GM12865 (cell line): ENCODE results near the gene DIAPH2.

Experiments used
- DNase-seq: peaks from one replicate; pipeline ENCODE4 v3.0.0; 2010; ENCODE audit warnings: low read depth
- H3K4me3 ChIP-seq: 2 replicates; pipeline ENCODE4 v1.5.1; 2011; ENCODE audit warnings: mild to moderate bottlenecking, low read depth, low read length, control low read depth
- TF ChIP-seq, protein P1 (sequence below): IDR thresholded peaks from 2 replicates; pipeline ENCODE4 v1.5.1; 2011; ENCODE audit warnings: low read length, control low read depth, low read depth, inconsistent platforms; ENCODE audit not compliant: insufficient read depth; ENCODE audit errors: missing control alignments

Gene DIAPH2

DNA sequence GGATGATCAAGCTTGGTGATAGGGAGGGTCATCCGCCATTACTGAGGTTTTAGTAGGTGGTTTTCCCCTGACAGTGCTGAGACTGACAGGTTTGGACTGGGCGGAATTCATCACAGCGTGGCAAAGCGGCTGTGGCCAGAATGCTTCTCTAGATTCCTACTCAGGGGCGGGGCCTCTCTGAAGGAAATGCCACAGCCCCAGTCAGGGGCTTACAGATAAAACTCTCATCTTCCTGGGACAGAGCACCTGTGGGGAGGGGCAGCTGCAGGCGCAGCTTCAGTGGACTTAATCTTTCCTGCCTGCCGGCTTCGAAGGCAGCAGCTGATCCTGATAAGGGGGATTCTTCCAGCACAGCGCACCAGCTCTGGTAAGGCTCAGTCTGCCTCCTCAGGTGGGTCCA is 515.8 kb downstream of the DIAPH2 start:
- no peak for DNase-seq
- no peak overlapping the region for H3K4me3 ChIP-seq
- TF ChIP-seq, protein P1, sequence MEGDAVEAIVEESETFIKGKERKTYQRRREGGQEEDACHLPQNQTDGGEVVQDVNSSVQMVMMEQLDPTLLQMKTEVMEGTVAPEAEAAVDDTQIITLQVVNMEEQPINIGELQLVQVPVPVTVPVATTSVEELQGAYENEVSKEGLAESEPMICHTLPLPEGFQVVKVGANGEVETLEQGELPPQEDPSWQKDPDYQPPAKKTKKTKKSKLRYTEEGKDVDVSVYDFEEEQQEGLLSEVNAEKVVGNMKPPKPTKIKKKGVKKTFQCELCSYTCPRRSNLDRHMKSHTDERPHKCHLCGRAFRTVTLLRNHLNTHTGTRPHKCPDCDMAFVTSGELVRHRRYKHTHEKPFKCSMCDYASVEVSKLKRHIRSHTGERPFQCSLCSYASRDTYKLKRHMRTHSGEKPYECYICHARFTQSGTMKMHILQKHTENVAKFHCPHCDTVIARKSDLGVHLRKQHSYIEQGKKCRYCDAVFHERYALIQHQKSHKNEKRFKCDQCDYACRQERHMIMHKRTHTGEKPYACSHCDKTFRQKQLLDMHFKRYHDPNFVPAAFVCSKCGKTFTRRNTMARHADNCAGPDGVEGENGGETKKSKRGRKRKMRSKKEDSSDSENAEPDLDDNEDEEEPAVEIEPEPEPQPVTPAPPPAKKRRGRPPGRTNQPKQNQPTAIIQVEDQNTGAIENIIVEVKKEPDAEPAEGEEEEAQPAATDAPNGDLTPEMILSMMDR = no peak

DNA sequence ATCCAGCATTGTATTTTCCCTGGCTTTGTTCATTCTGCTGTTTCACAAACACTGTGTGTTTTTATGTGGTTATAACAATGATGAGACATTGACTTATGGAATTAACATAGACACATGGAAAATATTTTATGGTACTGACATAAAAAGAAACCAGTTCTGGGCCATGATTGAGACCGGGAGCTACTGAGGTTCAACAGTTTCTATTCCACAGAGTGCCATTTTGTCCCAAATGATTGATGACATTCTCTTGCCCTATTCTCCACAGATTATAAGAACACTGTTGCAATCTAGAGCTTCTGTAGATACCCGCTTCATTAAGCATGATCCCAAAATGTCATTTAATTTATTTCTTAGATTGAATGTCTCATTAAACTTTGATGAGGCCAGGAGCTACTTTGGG is 525.9 kb downstream of the DIAPH2 start:
- TF ChIP-seq, protein P1 = no peak

DNA sequence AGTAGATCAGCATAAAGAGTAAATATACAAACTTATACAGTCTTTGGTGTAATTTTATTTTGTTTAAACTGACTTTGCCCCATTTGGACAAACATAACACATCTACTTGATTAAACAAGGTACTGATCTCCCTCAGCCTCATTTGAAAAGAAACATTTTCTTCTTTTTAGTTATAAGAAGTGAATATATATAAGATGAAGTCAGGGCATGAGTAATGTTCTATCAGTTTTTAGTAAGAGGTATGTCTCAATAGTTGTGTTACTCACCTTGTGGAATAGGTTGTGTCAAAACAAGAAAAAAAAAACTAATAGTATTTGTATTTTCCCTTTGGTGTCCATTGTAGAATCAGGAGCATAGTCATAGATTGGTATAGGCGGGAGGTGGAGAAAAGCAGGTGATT is 526.4 kb downstream of the DIAPH2 start:
- TF ChIP-seq, protein P1 = no peak
- H3K4me3 ChIP-seq = no peak overlapping the region
- DNase-seq = no peak

More for the DNA sequence above, 525.9 kb downstream of the DIAPH2 start:
- no peak overlapping the region for H3K4me3 ChIP-seq
- DNase-seq = no peak

DNA sequence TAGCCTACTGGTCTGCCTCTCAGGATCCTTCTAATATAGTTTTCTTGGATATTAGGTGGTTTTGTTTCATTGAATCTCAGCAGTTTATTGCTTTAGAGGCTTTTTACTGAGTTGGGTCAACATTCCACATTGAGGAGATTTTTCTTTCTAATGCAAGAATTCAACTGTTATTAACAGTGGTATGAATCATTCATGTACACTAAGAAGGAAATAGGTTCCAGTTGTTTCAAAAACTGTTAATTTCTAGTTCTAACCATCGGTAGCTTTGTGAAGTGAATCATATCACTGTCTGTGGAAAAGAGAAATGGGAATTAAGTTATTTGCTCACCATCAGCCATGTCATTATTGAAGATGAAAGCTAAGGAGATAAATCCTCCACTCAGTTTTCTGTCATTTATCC is 530.5 kb downstream of the DIAPH2 start:
- DNase-seq = no peak
- TF ChIP-seq, protein P1 = no peak
- H3K4me3 ChIP-seq = no peak overlapping the region

DNA sequence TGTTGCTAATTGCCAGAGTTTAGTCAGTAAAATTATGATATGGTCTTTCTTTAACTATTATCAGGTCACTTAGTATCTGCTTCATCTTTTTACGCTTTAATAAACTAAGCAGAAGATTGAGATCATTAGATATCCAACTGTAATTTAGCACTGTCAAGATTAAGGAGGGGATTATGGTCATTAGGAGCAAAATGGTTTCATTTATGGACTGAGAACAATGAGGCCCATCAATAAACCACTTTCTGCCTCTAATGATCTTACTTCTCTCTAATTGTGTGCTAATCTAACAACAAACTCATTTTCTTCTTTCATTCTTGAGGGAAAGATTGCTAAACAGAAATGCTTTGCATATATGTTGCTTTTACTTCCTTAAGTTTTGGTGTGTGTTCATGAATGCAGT is 539.5 kb downstream of the DIAPH2 start:
- TF ChIP-seq, protein P1 = no peak
- no peak overlapping the region for H3K4me3 ChIP-seq
- DNase-seq = no peak

DNA sequence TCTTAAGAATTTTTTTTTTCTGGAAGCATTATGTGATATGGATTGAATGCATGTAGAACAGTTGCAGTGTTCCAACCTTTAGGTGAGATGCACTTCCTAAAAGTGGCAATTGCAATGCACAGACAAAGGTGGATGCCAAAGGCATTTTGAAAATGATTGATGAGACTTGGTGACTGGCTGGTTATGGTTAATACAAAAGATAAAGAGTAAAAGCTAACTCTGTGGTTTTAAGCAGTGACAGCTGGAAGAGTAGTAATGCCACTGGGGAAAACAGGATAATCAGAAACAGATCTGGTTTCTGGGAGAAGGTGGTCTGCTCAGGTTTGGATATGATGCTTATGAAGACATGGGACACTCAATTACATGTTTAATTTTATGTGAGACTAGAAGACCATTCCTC is 544.7 kb downstream of the DIAPH2 start:
- TF ChIP-seq, protein P1 = no peak
- DNase-seq = no peak
- no peak overlapping the region for H3K4me3 ChIP-seq

DNA sequence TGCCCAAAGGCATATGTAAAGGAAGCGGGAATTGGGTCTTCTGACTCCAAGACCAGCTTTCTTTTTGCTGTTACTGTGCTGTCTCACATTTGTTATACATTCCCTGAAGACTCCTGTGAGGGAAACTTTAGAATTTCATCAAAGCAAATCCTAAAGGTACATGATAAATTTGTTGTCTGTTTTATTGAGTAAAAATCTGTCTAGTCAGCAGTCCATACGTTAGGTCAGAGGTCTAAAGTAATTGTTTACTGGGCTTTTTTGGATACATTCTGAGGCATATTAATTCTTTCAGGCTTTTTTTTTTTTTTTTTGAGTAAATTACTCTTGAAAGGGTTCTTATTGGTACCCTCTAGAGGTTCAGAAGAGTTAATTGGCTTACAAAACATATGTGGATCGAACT is 546.3 kb downstream of the DIAPH2 start:
- no peak for DNase-seq
- TF ChIP-seq, protein P1 = no peak
- H3K4me3 ChIP-seq = no peak overlapping the region
